ENCODE measurements around the gene C19orf73. TPM values are rescaled to one million over a fixed set of nuclear protein-coding genes. Genes with fewer than 3 reads are reported as not detected.
A peak's percentile ranks its signal among the peaks of the same experiment; 100 is the strongest.

C19orf73 gene
- total RNA-seq, 5 donors from 2014 or later (not counting 1 experiment from before 2014, with no cell fraction given) = 2.1 to 3.7 (median 2.5) TPM

DNA sequence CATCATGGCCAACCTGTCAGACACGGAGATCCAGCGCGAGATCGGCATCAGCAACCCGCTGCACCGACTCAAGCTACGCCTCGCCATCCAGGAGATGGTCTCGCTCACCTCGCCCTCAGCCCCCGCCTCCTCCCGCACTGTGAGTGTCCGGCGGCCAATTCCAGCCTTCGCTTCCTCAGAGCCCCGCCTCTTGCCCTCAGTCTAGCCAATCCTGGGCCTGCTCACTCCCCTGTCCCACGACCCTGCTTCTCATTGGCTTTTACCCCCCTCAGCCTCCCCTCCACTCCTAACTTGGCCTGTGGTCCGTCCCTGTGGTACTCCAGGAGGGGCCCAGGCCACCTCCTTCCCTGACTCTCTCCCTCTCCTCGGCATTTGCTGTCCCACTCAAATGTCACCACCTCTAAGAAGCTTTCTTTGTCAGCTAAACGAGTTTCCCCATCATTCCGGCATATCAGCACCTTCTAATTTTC is 24.0 kb upstream of the C19orf73 start:
- CTCF ChIA-PET = no interaction called here
- Mint-ChIP-seq H3K36me3 (no peaks in the 10 kb centered on the region), H3K27me3 (peaks cover 31 to 36% of the 10 kb centered on the region in 2 donors), H3K4me3 (peak overlapping the region; percentile 65 to 78 (median 71)), H3K9me3 (no peaks in the 10 kb centered on the region), H3K27ac (peak overlapping the region in 1 of 2 donors; percentile 58), H3K4me1 (peaks cover 17 to 29% (median 20%) of the 10 kb centered on the region in 3 donors)
- WGBS (ENCODE audit: insufficient coverage) = 12% methylated on average over 21 of the region's 21 CpGs
- Histone ChIP-seq H3K9me3 (no peaks in the 10 kb centered on the region), H3K36me3 (ENCODE audit: control insufficient read depth in 2 of 2, extremely low read depth in 1 of 2, insufficient read depth in 1 of 2, low read length in 1 of 2) (no peaks in the 10 kb centered on the region), H3K27ac (ENCODE audit: low read length) (no peak overlapping the region), H3K4me1 (ENCODE audit: control insufficient read depth in 1 of 2, extremely low read depth in 1 of 2, insufficient read depth in 2 of 2, low read length in 2 of 2) (peaks cover 0 to 24% of the 10 kb centered on the region in 2 experiments), H3K27me3 (replicated peaks in 1 of 2; ENCODE audit: control insufficient read depth in 2 of 2, extremely low read depth in 1 of 2, insufficient read depth in 2 of 2, low read length in 1 of 2) (peaks cover 0 to 61% of the 10 kb centered on the region in 2 experiments), H3K4me3 (ENCODE audit: control insufficient read depth in 1 of 2, extremely low read depth in 1 of 2, low read length in 1 of 2) (peak overlapping the region; percentile 27 to 39)
- POLR2A ChIA-PET = interaction anchor here in 1 of 2 donors (0.6 kb wide), 1 partner anchor 167 kb away, joined by 7 read pairs; no protein-coding TSS in a partner anchor
- peak; percentile 78 to 91 (median 83) for ATAC-seq (replicated peaks in 1 of 4)
- DNase-seq = peak in 23 of 35 experiments; percentile 15 to 68 (median 42)

DNA sequence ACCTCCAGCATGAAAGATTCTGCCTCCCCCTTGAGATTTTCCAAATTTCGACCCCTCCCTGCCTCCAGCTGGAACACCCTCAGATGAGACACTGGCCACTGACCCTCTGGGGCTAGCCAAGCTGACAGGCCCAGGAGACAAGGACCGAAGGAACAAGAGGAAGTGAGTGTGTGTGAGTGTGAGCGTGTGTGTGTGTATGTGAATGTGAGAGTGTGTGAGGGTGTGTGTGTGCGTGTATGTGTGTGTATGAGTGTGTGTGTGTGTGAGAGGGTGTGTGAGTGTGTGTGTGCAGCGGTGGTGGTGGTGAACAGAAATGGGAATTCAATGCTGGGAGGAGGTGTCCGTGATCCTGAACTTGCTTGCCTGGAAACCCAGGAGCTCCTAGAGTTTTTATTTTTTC is 22.4 kb upstream of the C19orf73 start:
- WGBS (ENCODE audit: insufficient coverage) = 71% methylated on average over 4 of the region's 6 CpGs
- Histone ChIP-seq H3K27me3 (replicated peaks in 1 of 2; ENCODE audit: control insufficient read depth in 2 of 2, extremely low read depth in 1 of 2, insufficient read depth in 2 of 2, low read length in 1 of 2) (peaks cover 0 to 50% of the 10 kb centered on the region in 2 experiments), H3K4me3 (ENCODE audit: control insufficient read depth in 1 of 2, extremely low read depth in 1 of 2, low read length in 1 of 2) (no peak overlapping the region), H3K9me3 (no peaks in the 10 kb centered on the region), H3K4me1 (ENCODE audit: control insufficient read depth in 1 of 2, extremely low read depth in 1 of 2, insufficient read depth in 2 of 2, low read length in 2 of 2) (peaks cover 0 to 24% of the 10 kb centered on the region in 2 experiments), H3K27ac (ENCODE audit: low read length) (no peak overlapping the region), H3K36me3 (ENCODE audit: control insufficient read depth in 2 of 2, extremely low read depth in 1 of 2, insufficient read depth in 1 of 2, low read length in 1 of 2) (no peaks in the 10 kb centered on the region)
- Mint-ChIP-seq H3K27me3 (peaks cover 24% of the 10 kb centered on the region in 2 donors), H3K36me3 (peaks cover 2% of the 10 kb centered on the region), H3K27ac (no peak overlapping the region), H3K4me3 (peak overlapping the region in 1 of 3 donors; percentile 19), H3K4me1 (peaks cover 17 to 29% (median 20%) of the 10 kb centered on the region in 3 donors), H3K9me3 (no peaks in the 10 kb centered on the region)
- no peak for DNase-seq
- ATAC-seq (replicated peaks in 1 of 4) = no peak
- ChIA-PET CTCF (no interaction called here), POLR2A (no interaction called here)

DNA sequence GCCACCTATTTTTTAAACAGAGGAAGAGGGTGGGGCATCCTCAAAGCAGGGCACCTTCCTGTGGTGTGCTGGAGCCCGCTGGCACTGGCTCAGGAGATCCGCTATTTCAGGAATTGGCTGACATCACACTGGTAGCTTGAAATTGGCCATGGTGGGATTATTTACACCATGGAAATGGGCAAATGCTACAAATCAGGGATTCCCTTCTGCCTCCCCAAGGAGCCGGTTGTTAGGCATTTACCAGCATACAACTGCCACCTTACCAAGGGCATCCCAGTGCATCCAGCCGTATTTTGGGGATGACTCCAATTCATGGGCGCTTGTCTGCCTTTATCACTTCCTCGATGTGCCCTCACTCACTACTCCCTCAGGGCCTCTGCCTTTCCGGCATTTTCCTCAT is 22.0 kb upstream of the C19orf73 start:
- DNase-seq (no peak), ATAC-seq (replicated peaks in 1 of 4) (no peak)
- H3K9me3 ChIP-seq = no peaks in the 10 kb centered on the region
- 70% methylated on average over 6 of the region's 7 CpGs for WGBS (ENCODE audit: insufficient coverage)
- peaks cover 0 to 46% of the 10 kb centered on the region in 2 experiments for H3K27me3 ChIP-seq (replicated peaks in 1 of 2; ENCODE audit: control insufficient read depth in 2 of 2, extremely low read depth in 1 of 2, insufficient read depth in 2 of 2, low read length in 1 of 2)
- POLR2A ChIA-PET = no interaction called here
- H3K27me3 Mint-ChIP-seq = peaks cover 21% of the 10 kb centered on the region in 2 donors
- no peak overlapping the region for H3K27ac ChIP-seq (ENCODE audit: low read length)
- no peak overlapping the region for H3K27ac Mint-ChIP-seq
- CTCF ChIA-PET = no interaction called here
- H3K9me3 Mint-ChIP-seq = no peaks in the 10 kb centered on the region
- H3K4me1 Mint-ChIP-seq = peaks cover 15 to 28% (median 18%) of the 10 kb centered on the region in 3 donors
- H3K36me3 ChIP-seq (ENCODE audit: control insufficient read depth in 2 of 2, extremely low read depth in 1 of 2, insufficient read depth in 1 of 2, low read length in 1 of 2) = no peaks in the 10 kb centered on the region
- H3K4me3 ChIP-seq (ENCODE audit: control insufficient read depth in 1 of 2, extremely low read depth in 1 of 2, low read length in 1 of 2) = no peak overlapping the region
- peaks cover 2% of the 10 kb centered on the region for H3K36me3 Mint-ChIP-seq
- peaks cover 0 to 20% of the 10 kb centered on the region in 2 experiments for H3K4me1 ChIP-seq (ENCODE audit: control insufficient read depth in 1 of 2, extremely low read depth in 1 of 2, insufficient read depth in 2 of 2, low read length in 2 of 2)
- peak overlapping the region in 1 of 3 donors; percentile 19 for H3K4me3 Mint-ChIP-seq

DNA sequence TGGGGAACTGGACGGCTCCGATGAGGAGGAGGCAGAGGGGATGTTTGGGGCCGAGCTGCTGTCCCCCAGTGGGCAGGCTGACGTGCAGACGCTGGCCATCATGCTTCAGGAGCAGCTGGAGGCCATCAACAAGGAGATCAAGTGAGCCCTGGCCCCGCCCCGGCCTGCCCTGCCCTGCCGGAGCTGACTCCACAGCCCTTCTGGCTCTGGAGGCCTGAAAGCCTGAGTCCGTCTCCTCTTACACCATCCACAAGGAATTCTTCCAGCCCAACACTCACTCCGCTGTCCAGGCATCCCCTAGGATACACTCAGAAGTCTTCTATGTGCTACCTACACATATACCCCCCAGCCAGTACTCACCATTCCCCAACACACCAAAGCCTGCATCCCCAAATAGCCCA is 17.8 kb upstream of the C19orf73 start:
- no peaks in the 10 kb centered on the region for H3K36me3 ChIP-seq (ENCODE audit: control insufficient read depth in 2 of 2, extremely low read depth in 1 of 2, insufficient read depth in 1 of 2, low read length in 1 of 2)
- no peak overlapping the region for H3K27ac Mint-ChIP-seq
- peaks cover 0 to 38% of the 10 kb centered on the region in 2 experiments for H3K27me3 ChIP-seq (replicated peaks in 1 of 2; ENCODE audit: control insufficient read depth in 2 of 2, extremely low read depth in 1 of 2, insufficient read depth in 2 of 2, low read length in 1 of 2)
- no peak overlapping the region for H3K4me3 ChIP-seq (ENCODE audit: control insufficient read depth in 1 of 2, extremely low read depth in 1 of 2, low read length in 1 of 2)
- ChIA-PET CTCF (no interaction called here), POLR2A (no interaction called here)
- peaks cover 0 to 22% of the 10 kb centered on the region in 2 experiments for H3K4me1 ChIP-seq (ENCODE audit: control insufficient read depth in 1 of 2, extremely low read depth in 1 of 2, insufficient read depth in 2 of 2, low read length in 2 of 2)
- 88% methylated on average over 9 of the region's 10 CpGs for WGBS (ENCODE audit: insufficient coverage)
- H3K4me3 Mint-ChIP-seq = no peak overlapping the region
- no peak for DNase-seq
- no peak overlapping the region for H3K27ac ChIP-seq (ENCODE audit: low read length)
- no peaks in the 10 kb centered on the region for H3K9me3 Mint-ChIP-seq
- peaks cover 13 to 22% (median 21%) of the 10 kb centered on the region in 3 donors for H3K4me1 Mint-ChIP-seq
- peaks cover 6 to 16% of the 10 kb centered on the region in 2 donors for H3K27me3 Mint-ChIP-seq
- no peak for ATAC-seq (replicated peaks in 1 of 4)
- no peaks in the 10 kb centered on the region for H3K9me3 ChIP-seq
- peaks cover 2% of the 10 kb centered on the region for H3K36me3 Mint-ChIP-seq

DNA sequence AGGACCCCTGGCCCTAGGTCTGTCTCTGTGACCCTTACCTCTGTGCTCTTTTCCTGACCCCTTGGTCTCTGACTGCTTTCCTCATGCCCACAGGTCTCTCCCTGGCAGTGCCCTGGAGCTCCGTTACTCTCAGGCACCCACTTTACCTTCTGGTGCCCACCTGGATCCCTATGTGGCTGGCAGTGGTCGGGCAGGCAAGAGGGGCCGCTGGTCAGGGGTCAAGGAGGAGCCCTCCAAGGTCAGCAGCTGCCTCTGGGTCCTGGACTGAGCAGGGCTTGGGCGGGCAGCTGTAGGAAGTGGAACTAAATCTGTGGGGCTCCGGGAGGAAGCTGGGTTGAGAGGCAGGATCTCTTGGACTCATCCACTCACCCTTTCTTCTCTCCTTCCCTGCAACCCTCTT is 16.7 kb upstream of the C19orf73 start:
- ChIA-PET CTCF (no interaction called here), POLR2A (no interaction called here)
- Histone ChIP-seq H3K9me3 (no peaks in the 10 kb centered on the region), H3K27ac (ENCODE audit: low read length) (no peak overlapping the region), H3K4me1 (ENCODE audit: control insufficient read depth in 1 of 2, extremely low read depth in 1 of 2, insufficient read depth in 2 of 2, low read length in 2 of 2) (peaks cover 0 to 15% of the 10 kb centered on the region in 2 experiments), H3K36me3 (ENCODE audit: control insufficient read depth in 2 of 2, extremely low read depth in 1 of 2, insufficient read depth in 1 of 2, low read length in 1 of 2) (no peaks in the 10 kb centered on the region), H3K27me3 (replicated peaks in 1 of 2; ENCODE audit: control insufficient read depth in 2 of 2, extremely low read depth in 1 of 2, insufficient read depth in 2 of 2, low read length in 1 of 2) (peaks cover 0 to 37% of the 10 kb centered on the region in 2 experiments), H3K4me3 (ENCODE audit: control insufficient read depth in 1 of 2, extremely low read depth in 1 of 2, low read length in 1 of 2) (no peak overlapping the region)
- DNase-seq (no peak), ATAC-seq (replicated peaks in 1 of 4) (no peak)
- Mint-ChIP-seq H3K36me3 (peaks cover 2% of the 10 kb centered on the region), H3K27me3 (peaks cover 4 to 15% of the 10 kb centered on the region in 2 donors), H3K4me3 (no peak overlapping the region), H3K27ac (no peak overlapping the region), H3K4me1 (peaks cover 10 to 18% (median 14%) of the 10 kb centered on the region in 3 donors), H3K9me3 (no peaks in the 10 kb centered on the region)
- WGBS (ENCODE audit: insufficient coverage) = 100% methylated on average over 1 of the region's 5 CpGs

DNA sequence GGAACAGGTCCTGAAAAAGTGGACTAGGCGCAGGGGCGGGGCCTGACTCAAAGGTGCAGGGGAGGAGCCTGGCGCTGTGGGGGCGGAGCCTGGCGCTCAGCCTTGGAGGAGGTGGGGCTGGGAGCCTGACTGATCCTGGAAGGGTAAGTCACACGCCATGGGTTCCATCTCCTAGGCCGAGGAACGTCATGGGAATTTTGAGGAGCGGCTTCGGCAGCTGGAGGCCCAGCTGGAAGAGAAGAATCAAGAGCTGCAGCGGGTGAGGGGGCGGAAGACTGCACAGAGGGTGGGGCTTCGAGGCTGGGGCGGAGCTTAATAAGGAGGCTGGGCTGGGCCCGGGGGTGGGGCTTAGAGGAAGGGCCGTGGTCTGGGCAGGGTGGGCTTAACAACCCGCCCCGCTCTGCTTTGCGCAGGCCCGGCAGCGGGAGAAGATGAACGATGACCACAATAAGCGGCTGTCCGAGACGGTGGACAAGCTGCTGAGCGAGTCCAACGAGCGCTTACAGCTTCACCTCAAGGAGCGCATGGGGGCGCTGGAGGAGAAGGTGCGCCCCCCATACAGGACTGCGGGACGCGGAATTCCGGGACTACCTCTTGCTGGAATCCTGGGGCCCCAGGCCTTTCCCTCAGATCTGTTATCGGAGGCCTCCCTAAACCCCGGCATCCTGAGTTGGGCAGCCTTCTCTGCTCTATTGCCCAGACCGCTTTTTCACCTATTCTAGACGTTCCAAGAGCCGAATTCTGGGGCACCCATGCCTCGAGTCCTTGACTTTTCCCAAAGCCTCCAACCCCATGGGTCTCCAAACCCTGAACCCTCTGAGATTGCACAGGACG is 14.9 kb upstream of the C19orf73 start:
- Mint-ChIP-seq H3K36me3 (peaks cover 2% of the 10 kb centered on the region), H3K4me3 (peak overlapping the region; percentile 64 to 74 (median 65)), H3K4me1 (peaks cover 12 to 23% (median 22%) of the 10 kb centered on the region in 3 donors), H3K27ac (no peak overlapping the region), H3K27me3 (peaks cover 4 to 15% of the 10 kb centered on the region in 2 donors), H3K9me3 (no peaks in the 10 kb centered on the region)
- no peak overlapping the region for H3K27ac ChIP-seq (ENCODE audit: low read length)
- WGBS (ENCODE audit: insufficient coverage) = 36% methylated on average over 42 of the region's 42 CpGs
- H3K4me3 ChIP-seq (ENCODE audit: control insufficient read depth in 1 of 2, extremely low read depth in 1 of 2, low read length in 1 of 2) = peak overlapping the region; percentile 37 to 44
- H3K4me1 ChIP-seq (ENCODE audit: control insufficient read depth in 1 of 2, extremely low read depth in 1 of 2, insufficient read depth in 2 of 2, low read length in 2 of 2) = peaks cover 0 to 15% of the 10 kb centered on the region in 2 experiments
- no peaks in the 10 kb centered on the region for H3K9me3 ChIP-seq
- H3K27me3 ChIP-seq (replicated peaks in 1 of 2; ENCODE audit: control insufficient read depth in 2 of 2, extremely low read depth in 1 of 2, insufficient read depth in 2 of 2, low read length in 1 of 2) = peaks cover 0 to 37% of the 10 kb centered on the region in 2 experiments
- DNase-seq (peak in 17 of 35 experiments; percentile 38 to 62 (median 49)), ATAC-seq (replicated peaks in 1 of 4) (peak; percentile 65 to 77 (median 72))
- ChIA-PET CTCF (no interaction called here), POLR2A (interaction anchor here in 1 of 2 donors (0.7 kb wide), 1 partner anchor 446 kb away, joined by 7 read pairs; no protein-coding TSS in a partner anchor)
- no peaks in the 10 kb centered on the region for H3K36me3 ChIP-seq (ENCODE audit: control insufficient read depth in 2 of 2, extremely low read depth in 1 of 2, insufficient read depth in 1 of 2, low read length in 1 of 2)
